ENCODE results near the gene CYP27A1.

Gene CYP27A1

GRCh38 chr2:218854860-218855259 lies 72.9 kb downstream of the CYP27A1 start:
- no peak for DNase-seq (ENCODE audit: low read depth)
- H3K4me3 ChIP-seq (ENCODE audit: low read depth, low read length): no peak overlapping the region

DNA sequence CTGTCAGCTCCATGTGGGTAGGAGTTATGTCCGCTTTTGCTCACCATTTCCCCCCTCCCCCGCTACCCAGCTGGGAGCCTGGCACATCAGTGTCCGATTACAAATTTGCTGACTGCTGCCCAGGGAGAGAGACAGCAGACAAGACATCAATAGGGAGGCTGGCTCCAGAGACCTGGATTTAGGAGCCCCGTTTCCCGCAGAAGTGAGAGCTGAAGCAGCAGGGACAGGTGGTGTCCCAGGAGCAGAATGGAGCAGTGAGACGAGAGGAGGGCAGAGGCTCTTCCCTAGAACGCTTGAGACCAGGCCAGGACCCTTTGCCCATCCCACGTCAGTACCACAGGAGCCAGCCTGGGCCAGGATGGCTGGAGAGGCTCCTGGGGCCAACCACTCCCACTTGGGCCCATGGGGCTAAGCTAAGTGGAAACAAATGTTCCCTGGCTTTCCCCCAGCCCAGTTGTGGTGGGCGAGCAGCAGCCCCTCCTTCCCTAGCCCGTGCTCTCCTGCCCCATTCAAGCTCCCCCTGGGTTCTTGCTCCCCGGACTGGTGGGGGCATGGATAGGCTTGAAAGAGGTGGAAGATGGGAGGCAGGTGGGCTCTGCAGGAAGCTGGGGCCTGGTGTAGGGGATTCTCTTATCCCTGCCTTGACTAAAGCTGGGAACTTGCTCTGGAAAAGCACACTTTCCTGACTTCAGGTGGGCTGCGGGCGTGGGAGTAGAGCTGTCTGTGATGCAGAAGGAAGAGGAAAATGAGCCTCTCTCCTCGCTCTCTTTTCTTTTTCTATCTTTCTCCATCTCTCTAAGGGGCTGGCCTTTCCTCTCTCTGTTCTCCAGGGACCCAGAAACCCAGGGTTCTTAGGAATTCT lies 73.6 kb downstream of the CYP27A1 start:
- no peak for DNase-seq (ENCODE audit: low read depth)
- H3K4me3 ChIP-seq (ENCODE audit: low read depth, low read length): no peak overlapping the region

GRCh38 chr2:218856167-218856895 lies 74.4 kb downstream of the CYP27A1 start:
- DNase-seq (ENCODE audit: low read depth): no peak
- no peak overlapping the region for H3K4me3 ChIP-seq (ENCODE audit: low read depth, low read length)

- no peak for DNase-seq (ENCODE audit: low read depth)
- H3K4me3 ChIP-seq (ENCODE audit: low read depth, low read length): no peak overlapping the region
These were observed 74.9 kb downstream of the CYP27A1 start for GRCh38 chr2:218856896-218857243.

GRCh38 chr2:218857371-218858137 lies 75.6 kb downstream of the CYP27A1 start:
- H3K4me3 ChIP-seq (ENCODE audit: low read depth, low read length): no peak overlapping the region
- no peak for DNase-seq (ENCODE audit: low read depth)

DNA sequence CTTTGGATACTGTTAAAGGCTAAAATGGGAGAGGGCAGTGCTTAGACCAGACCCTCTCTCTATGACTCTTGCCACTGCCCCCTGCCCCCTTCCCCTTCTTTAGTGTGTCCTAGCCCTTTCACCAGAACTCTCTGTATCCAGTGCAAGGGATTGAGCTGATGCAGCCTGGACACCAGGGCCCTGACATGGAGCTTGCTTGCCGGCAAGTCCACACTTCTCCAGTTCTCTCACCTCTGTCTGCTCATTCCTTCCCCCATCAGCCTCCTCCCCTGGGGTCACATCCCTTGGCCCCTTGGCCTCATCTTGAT lies 76.1 kb downstream of the CYP27A1 start:
- H3K4me3 ChIP-seq (ENCODE audit: low read depth, low read length): no peak overlapping the region

DNA sequence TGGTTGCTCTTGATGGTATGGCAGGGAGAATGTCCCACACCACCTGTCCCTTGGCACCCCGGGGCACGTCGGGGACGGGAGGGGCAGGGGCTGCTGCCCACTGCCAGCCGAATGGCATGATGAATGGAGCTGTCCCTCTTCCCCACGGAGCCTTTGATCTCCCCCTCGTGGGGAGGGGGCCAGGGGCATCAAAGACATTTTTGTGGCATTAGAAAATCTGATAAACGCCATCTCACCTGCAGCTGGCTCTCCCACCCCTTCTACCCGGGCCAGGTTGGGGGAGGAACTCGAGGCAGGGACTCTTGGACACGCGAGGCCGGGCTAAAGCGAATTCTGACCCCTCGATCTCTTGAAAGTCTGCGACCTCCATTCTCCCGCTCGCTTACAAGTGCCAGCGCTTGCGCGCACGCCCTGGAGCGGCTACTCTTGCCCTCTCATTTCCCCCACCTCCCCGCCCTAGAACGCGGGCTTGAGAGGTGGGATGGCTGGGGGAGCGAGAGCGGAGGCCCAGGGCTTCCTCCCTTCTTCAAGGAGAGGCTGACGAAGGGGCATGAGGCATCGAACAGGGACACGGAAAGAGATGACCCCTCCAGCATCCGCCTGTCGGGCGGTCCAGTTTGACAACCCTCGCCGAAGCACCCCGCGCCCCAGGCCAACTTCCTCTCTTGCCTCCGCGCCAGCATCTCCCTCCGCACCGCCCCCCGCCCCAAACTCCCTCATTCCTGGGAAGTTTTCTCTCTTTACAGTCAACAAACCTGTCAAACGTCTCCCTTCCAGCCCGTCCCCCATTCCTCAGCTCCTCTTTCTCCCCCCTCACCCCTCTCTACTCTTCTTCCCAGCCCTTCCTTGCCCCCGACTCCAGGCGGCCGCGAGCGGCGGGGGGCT lies 77.0 kb downstream of the CYP27A1 start:
- no peak for DNase-seq (ENCODE audit: low read depth)
- H3K4me3 ChIP-seq (ENCODE audit: low read depth, low read length): peak overlapping the region; percentile 17

More for the DNA sequence above, 76.1 kb downstream of the CYP27A1 start:
- no peak for DNase-seq (ENCODE audit: low read depth)

DNA sequence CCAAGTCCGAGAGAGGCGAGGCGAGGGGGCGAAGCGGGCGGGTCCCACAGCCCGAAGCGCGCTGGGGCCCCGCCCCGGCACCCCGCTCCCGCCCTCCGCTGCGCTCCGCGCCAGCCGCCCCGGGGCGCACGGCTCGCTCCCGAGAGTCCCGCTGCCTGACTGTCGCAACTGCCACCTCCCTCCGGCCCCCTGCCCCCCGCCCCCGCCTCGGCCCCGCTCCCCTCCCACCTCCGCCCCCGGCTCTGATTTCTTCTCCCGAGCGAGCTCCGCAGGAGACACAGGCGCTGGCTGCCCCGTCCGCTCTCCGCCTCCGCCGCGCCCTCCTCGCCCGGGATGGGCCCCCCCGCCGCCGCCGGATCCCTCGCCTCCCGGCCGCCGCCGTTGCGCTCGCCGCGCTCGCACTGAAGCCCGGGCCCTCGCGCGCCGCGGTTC lies 77.6 kb downstream of the CYP27A1 start, which contains the start of gene WNT6:
TSS of gene WNT6 (plus strand) at position 250 of the 432 bp plus-strand sequence. CDS start 233 bp downstream, outside the sequence.
- no peak for DNase-seq (ENCODE audit: low read depth)
- H3K4me3 ChIP-seq (ENCODE audit: low read depth, low read length): peak within 1 kb of the TSS; percentile 23

DNA sequence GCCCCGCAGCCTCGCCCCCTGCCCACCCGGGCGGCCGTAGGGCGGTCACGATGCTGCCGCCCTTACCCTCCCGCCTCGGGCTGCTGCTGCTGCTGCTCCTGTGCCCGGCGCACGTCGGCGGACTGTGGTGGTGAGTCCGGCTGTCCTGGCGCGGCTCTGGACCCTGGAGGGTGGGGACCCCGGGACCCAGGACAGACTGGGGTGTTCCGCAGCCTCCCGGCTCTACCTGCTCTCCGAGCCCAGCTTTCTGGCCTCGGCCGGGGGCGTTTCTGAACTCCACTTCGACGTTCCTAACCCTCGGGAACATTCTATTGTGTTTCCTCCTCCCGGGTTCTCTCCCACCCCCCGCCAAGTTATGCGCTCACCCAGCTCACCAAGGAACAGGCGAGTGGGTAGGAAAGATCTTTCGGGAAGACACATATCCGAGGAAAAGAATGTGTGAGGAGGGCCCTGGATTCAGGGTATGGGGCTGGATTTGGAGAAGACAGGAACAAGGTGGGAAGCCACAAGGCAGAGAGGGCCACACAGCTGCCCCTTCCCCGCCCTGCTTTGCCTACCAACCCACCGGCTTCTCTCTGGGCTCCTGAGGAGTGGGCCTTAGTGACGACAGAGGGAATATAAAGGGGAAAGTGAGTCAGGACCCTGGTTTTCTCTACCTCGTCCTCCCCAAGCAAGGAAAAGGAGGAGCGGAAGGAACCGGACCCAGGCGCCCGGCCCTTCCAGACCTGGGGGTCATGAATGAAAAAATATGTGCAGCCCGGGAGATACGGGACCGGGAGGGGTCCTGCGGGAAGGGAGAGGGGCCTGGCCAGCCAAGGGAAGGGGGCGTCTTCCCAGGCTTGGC lies 78.3 kb downstream of the CYP27A1 start:
- no peak for DNase-seq (ENCODE audit: low read depth)
- peak overlapping the region; percentile 23 for H3K4me3 ChIP-seq (ENCODE audit: low read depth, low read length)

- H3K4me3 ChIP-seq (ENCODE audit: low read depth, low read length): no peak overlapping the region
- DNase-seq (ENCODE audit: low read depth): no peak
These were observed 79.0 kb downstream of the CYP27A1 start for GRCh38 chr2:218860950-218861381.

DNA sequence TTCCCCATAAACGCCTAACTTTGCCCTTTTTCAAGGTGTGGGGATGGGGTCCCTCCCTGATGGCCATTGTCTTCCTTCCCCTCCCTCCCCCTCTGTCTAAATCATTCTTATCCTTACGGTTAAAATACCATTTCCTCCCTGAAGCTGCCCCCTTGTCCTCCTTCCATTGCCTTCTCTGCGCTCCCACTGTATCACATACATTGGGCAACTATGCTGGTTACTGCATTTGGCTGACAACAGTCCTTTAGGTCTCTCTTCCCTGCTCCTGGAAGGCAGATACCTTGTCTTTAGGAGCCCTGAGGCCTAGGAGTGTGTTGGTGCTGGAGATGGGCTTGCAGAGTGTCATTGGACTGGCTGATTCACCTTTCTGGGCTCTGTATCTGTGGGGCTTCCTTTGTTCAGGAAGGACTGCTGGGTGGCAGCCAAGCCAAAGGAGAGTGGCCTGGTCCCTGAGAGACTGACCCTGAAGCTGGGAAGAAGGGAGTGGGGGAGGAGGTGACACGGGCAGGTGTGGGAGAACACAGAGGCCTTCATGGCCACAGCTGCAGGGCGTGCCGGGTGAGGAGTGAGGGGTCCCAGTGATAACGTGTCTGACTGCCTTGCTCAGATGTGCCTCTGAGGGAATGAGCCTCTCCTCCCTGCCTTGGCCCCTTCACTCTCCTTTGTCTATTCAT lies 79.8 kb downstream of the CYP27A1 start:
- H3K4me3 ChIP-seq (ENCODE audit: low read depth, low read length): no peak overlapping the region
- no peak for DNase-seq (ENCODE audit: low read depth)

- DNase-seq (ENCODE audit: low read depth): no peak
- H3K4me3 ChIP-seq (ENCODE audit: low read depth, low read length): no peak overlapping the region
These were observed 81.1 kb downstream of the CYP27A1 start for GRCh38 chr2:218863021-218863520.

Data from skeletal muscle cell (primary cell).